ENCODE data around the gene TUT1.
A peak's percentile ranks its signal among the peaks of the same experiment; 100 is the strongest.
"Not testable (repeated sequence)": the region's sequence is repeated elsewhere in the genome, so short reads cannot be mapped to it uniquely, and the experiment has no call there.

The TUT1 gene

GRCh38 chr11:62555464-62556107 is 35.7 kb downstream of the TUT1 start:
- DNase-seq: peak; percentile 23

- no peak for DNase-seq
Measured at GRCh38 chr11:62554387-62555167, 36.7 kb downstream of the TUT1 start.

- DNase-seq: no peak
Measured at GRCh38 chr11:62553839-62554361, 37.4 kb downstream of the TUT1 start.

GRCh38 chr11:62553080-62553838 is 38.1 kb downstream of the TUT1 start:
- peak; percentile 31 for DNase-seq

- DNase-seq: no peak
Measured at GRCh38 chr11:62552485-62553079, 38.7 kb downstream of the TUT1 start.

- DNase-seq: not testable (repeated sequence)
Measured at GRCh38 chr11:62550478-62550877, 40.8 kb downstream of the TUT1 start.

GRCh38 chr11:62548545-62549335 is 42.6 kb downstream of the TUT1 start:
- DNase-seq: no peak

- DNase-seq: no peak
Measured at GRCh38 chr11:62547691-62548281, 43.5 kb downstream of the TUT1 start.

- no peak for DNase-seq
Measured at GRCh38 chr11:62546929-62547625, 44.2 kb downstream of the TUT1 start.

- no peak for DNase-seq
Measured at GRCh38 chr11:62546244-62546928, 44.9 kb downstream of the TUT1 start, which contains the start of gene AHNAK. TSS of gene AHNAK (minus strand) at chr11:62546806. CDS start at chr11:62536098, 10,708 bp downstream.

- DNase-seq: peak; percentile 63
Measured at GRCh38 chr11:62545437-62546243, 45.7 kb downstream of the TUT1 start.

- DNase-seq: no peak
Measured at GRCh38 chr11:62544581-62545436, 46.5 kb downstream of the TUT1 start.

- no peak for DNase-seq
Measured at GRCh38 chr11:62543680-62544444, 47.5 kb downstream of the TUT1 start.

GRCh38 chr11:62542750-62543567 is 48.4 kb downstream of the TUT1 start:
- peak; percentile 61 for DNase-seq

- no peak for DNase-seq
Measured at GRCh38 chr11:62542111-62542745, 49.1 kb downstream of the TUT1 start.

Data from activated T-cell treated with anti-CD3 and anti-CD28 coated beads for 4 hours (primary cell).